ENCODE data around the gene TPR.
A peak's percentile ranks its signal among the peaks of the same experiment; 100 is the strongest.

The TPR gene

GRCh38 chr1:186307445-186307844, 67.6 kb downstream of the TPR start:
- H3K4me3 ChIP-seq (ENCODE audit: low read depth, low read length), result no peak overlapping the region
- TF ChIP-seq, protein P1, sequence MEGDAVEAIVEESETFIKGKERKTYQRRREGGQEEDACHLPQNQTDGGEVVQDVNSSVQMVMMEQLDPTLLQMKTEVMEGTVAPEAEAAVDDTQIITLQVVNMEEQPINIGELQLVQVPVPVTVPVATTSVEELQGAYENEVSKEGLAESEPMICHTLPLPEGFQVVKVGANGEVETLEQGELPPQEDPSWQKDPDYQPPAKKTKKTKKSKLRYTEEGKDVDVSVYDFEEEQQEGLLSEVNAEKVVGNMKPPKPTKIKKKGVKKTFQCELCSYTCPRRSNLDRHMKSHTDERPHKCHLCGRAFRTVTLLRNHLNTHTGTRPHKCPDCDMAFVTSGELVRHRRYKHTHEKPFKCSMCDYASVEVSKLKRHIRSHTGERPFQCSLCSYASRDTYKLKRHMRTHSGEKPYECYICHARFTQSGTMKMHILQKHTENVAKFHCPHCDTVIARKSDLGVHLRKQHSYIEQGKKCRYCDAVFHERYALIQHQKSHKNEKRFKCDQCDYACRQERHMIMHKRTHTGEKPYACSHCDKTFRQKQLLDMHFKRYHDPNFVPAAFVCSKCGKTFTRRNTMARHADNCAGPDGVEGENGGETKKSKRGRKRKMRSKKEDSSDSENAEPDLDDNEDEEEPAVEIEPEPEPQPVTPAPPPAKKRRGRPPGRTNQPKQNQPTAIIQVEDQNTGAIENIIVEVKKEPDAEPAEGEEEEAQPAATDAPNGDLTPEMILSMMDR (IDR thresholded peaks at IDR 0.05; ENCODE audit: borderline replicate concordance, insufficient read depth, low read depth, low read length), result no peak

- TF ChIP-seq, protein P1 (IDR thresholded peaks at IDR 0.05; ENCODE audit: borderline replicate concordance, insufficient read depth, low read depth, low read length), result no peak
- H3K4me3 ChIP-seq (ENCODE audit: low read depth, low read length), result no peak overlapping the region
Observed at GRCh38 chr1:186306533-186306932, 68.5 kb downstream of the TPR start.

- H3K4me3 ChIP-seq (ENCODE audit: low read depth, low read length), result no peak overlapping the region
- TF ChIP-seq, protein P1 (IDR thresholded peaks at IDR 0.05; ENCODE audit: borderline replicate concordance, insufficient read depth, low read depth, low read length), result peak; percentile 62
Observed at GRCh38 chr1:186304982-186305949, 69.8 kb downstream of the TPR start.

DNA sequence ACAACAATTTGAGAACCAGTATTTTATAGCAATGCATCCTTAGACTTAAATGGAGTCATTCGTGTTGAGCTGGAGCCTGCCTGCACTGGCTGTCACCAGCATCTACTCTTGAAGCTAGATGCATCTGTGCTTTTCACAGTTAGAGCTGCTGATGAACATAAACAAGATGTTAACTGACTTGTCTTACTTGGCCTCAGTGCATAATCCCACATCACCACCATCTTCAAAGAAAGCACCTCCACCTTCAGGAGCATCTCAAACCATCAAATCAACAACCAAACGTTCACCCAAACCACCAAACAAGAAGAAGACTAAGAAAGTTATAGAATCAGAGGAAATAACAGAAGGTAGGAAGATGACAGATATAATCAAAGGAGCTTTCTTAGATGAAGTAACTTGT, 71.1 kb downstream of the TPR start:
- H3K4me3 ChIP-seq (ENCODE audit: low read depth, low read length), result no peak overlapping the region
- TF ChIP-seq, protein P1 (IDR thresholded peaks at IDR 0.05; ENCODE audit: borderline replicate concordance, insufficient read depth, low read depth, low read length), result no peak

GRCh38 chr1:186302381-186302920, 72.6 kb downstream of the TPR start:
- TF ChIP-seq, protein P1 (IDR thresholded peaks at IDR 0.05; ENCODE audit: borderline replicate concordance, insufficient read depth, low read depth, low read length), result no peak
- no peak overlapping the region for H3K4me3 ChIP-seq (ENCODE audit: low read depth, low read length)

- TF ChIP-seq, protein P1 (IDR thresholded peaks at IDR 0.05; ENCODE audit: borderline replicate concordance, insufficient read depth, low read depth, low read length), result no peak
- H3K4me3 ChIP-seq (ENCODE audit: low read depth, low read length), result no peak overlapping the region
Observed at GRCh38 chr1:186301448-186301847, 73.6 kb downstream of the TPR start.

All from GM12875 (cell line).